Activated T-helper 17 cell treated with anti-CD3 and anti-CD28 coated beads, Interleukin-2, amount 50 U/mL, for 72 hours (primary cell): ENCODE data around the gene KRT28. TPM values are rescaled to one million over a fixed set of nuclear protein-coding genes. Genes with fewer than 3 reads are reported as not detected.
"Not testable (repeated sequence)": the region's sequence is repeated elsewhere in the genome, so short reads cannot be mapped to it uniquely, and the experiment has no call there.

Experiments
- ATAC-seq: fragments of 150-1000 bp; cut with Tn5 transposase; replicated peaks from 2 replicates; pipeline ENCODE4 v1.10.0; 2021; ENCODE audit warnings: mild to moderate bottlenecking, moderate library complexity
- H3K27ac Mint-ChIP-seq: one replicate; pipeline ENCODE4 v1.8.0; 2022; ENCODE audit warnings: mixed read lengths
- H3K27me3 Mint-ChIP-seq: one replicate; pipeline ENCODE4 v1.8.0; 2022; ENCODE audit warnings: mixed read lengths
- H3K36me3 Mint-ChIP-seq: one replicate; pipeline ENCODE4 v1.8.0; 2022; ENCODE audit warnings: low read depth, mild to moderate bottlenecking, mixed read lengths
- H3K4me1 Mint-ChIP-seq: one replicate; pipeline ENCODE4 v1.8.0; 2022; ENCODE audit warnings: mixed read lengths
- H3K4me3 Mint-ChIP-seq: one replicate; pipeline ENCODE4 v1.8.0; 2022; ENCODE audit warnings: mild to moderate bottlenecking, mixed read lengths
- H3K9me3 Mint-ChIP-seq: one replicate; pipeline ENCODE4 v1.8.0; 2022; ENCODE audit warnings: mixed read lengths
- total RNA-seq, 2 donors: library from RNA; stranded (reverse); gene quantifications; one replicate each; pipeline ENCODE4 v1.2.3, GENCODE V29; 2022

The KRT28 gene
- total RNA-seq, 2 donors from 2014 or later, result not detected

GRCh38 chr17:40778461-40778860 lies 21.3 kb downstream of the KRT28 start:
- Mint-ChIP-seq H3K27ac (no peak overlapping the region), H3K27me3 (peaks cover 63% of the 10 kb centered on the region), H3K9me3 (no peaks in the 10 kb centered on the region), H3K4me1 (peaks cover 3% of the 10 kb centered on the region), H3K4me3 (no peak overlapping the region), H3K36me3 (no peaks in the 10 kb centered on the region)
- ATAC-seq, result no peak

GRCh38 chr17:40777971-40778370 lies 21.8 kb downstream of the KRT28 start:
- H3K27me3 Mint-ChIP-seq, result peaks cover 59% of the 10 kb centered on the region
- no peaks in the 10 kb centered on the region for H3K9me3 Mint-ChIP-seq
- H3K4me1 Mint-ChIP-seq, result peaks cover 3% of the 10 kb centered on the region
- H3K36me3 Mint-ChIP-seq, result no peaks in the 10 kb centered on the region
- ATAC-seq, result no peak
- no peak overlapping the region for H3K27ac Mint-ChIP-seq
- no peak overlapping the region for H3K4me3 Mint-ChIP-seq

- Mint-ChIP-seq H3K36me3 (no peaks in the 10 kb centered on the region), H3K27ac (no peak overlapping the region), H3K9me3 (no peaks in the 10 kb centered on the region), H3K27me3 (peaks cover 64% of the 10 kb centered on the region), H3K4me3 (no peak overlapping the region), H3K4me1 (peaks cover 3% of the 10 kb centered on the region)
- ATAC-seq, result no peak
These were observed 22.3 kb downstream of the KRT28 start for GRCh38 chr17:40777459-40777858.

GRCh38 chr17:40775945-40776344 lies 23.8 kb downstream of the KRT28 start:
- H3K4me3 Mint-ChIP-seq, result no peak overlapping the region
- peaks cover 3% of the 10 kb centered on the region for H3K4me1 Mint-ChIP-seq
- H3K9me3 Mint-ChIP-seq, result no peaks in the 10 kb centered on the region
- H3K27me3 Mint-ChIP-seq, result peaks cover 68% of the 10 kb centered on the region
- no peak for ATAC-seq
- H3K27ac Mint-ChIP-seq, result no peak overlapping the region
- H3K36me3 Mint-ChIP-seq, result no peaks in the 10 kb centered on the region

GRCh38 chr17:40772101-40772500 lies 27.7 kb downstream of the KRT28 start, which contains the start of gene KRT26:
Gene KRT26, minus strand, starts transcription at chr17:40772201. Its CDS starts 88 bp downstream, at chr17:40772113.
- Mint-ChIP-seq H3K27ac (no peak within 1 kb of the TSS), H3K27me3 (peaks cover 42% of the 10 kb centered on the region), H3K4me3 (no peak within 1 kb of the TSS), H3K4me1 (no peaks in the 10 kb centered on the region), H3K9me3 (no peaks in the 10 kb centered on the region), H3K36me3 (no peaks in the 10 kb centered on the region)
- ATAC-seq, result no peak

- H3K27ac Mint-ChIP-seq, result no peak overlapping the region
- H3K4me3 Mint-ChIP-seq, result no peak overlapping the region
- H3K9me3 Mint-ChIP-seq, result peaks cover 9% of the 10 kb centered on the region
- no peaks in the 10 kb centered on the region for H3K4me1 Mint-ChIP-seq
- H3K36me3 Mint-ChIP-seq, result no peaks in the 10 kb centered on the region
- H3K27me3 Mint-ChIP-seq, result peaks cover 31% of the 10 kb centered on the region
- ATAC-seq, result no peak
These were observed 34.1 kb downstream of the KRT28 start for GRCh38 chr17:40765657-40766056.

GRCh38 chr17:40763752-40764151 lies 36.0 kb downstream of the KRT28 start:
- Mint-ChIP-seq H3K9me3 (peaks cover 16% of the 10 kb centered on the region), H3K36me3 (no peaks in the 10 kb centered on the region), H3K27ac (no peak overlapping the region), H3K4me1 (no peaks in the 10 kb centered on the region), H3K4me3 (no peak overlapping the region), H3K27me3 (peaks cover 44% of the 10 kb centered on the region)
- ATAC-seq, result no peak

- Mint-ChIP-seq H3K27ac (no peak overlapping the region), H3K4me1 (no peaks in the 10 kb centered on the region), H3K4me3 (no peak overlapping the region), H3K36me3 (no peaks in the 10 kb centered on the region), H3K27me3 (peaks cover 49% of the 10 kb centered on the region), H3K9me3 (peaks cover 16% of the 10 kb centered on the region)
- ATAC-seq, result no peak
These were observed 39.4 kb downstream of the KRT28 start for GRCh38 chr17:40760105-40761016.

- H3K9me3 Mint-ChIP-seq, result peaks cover 7% of the 10 kb centered on the region
These were observed 44.5 kb downstream of the KRT28 start, which contains the start of gene KRT25 for GRCh38 chr17:40755231-40755630. Gene KRT25, minus strand, starts transcription at chr17:40755331. Its CDS starts 60 bp downstream, at chr17:40755271.

GRCh38 chr17:40753804-40754203 lies 46.0 kb downstream of the KRT28 start:
- no peak for ATAC-seq
- Mint-ChIP-seq H3K4me1 (no peaks in the 10 kb centered on the region), H3K27ac (no peak overlapping the region), H3K36me3 (no peaks in the 10 kb centered on the region), H3K9me3 (no peaks in the 10 kb centered on the region), H3K4me3 (no peak overlapping the region), H3K27me3 (peaks cover 30% of the 10 kb centered on the region)

More at GRCh38 chr17:40755231-40755630, 44.5 kb downstream of the KRT28 start, which contains the start of gene KRT25:
- peaks cover 32% of the 10 kb centered on the region for H3K27me3 Mint-ChIP-seq
- no peak within 1 kb of the TSS for H3K4me3 Mint-ChIP-seq
- no peaks in the 10 kb centered on the region for H3K36me3 Mint-ChIP-seq
- no peaks in the 10 kb centered on the region for H3K4me1 Mint-ChIP-seq
- no peak for ATAC-seq
- no peak within 1 kb of the TSS for H3K27ac Mint-ChIP-seq

- Mint-ChIP-seq H3K36me3 (no peaks in the 10 kb centered on the region), H3K27me3 (peaks cover 27% of the 10 kb centered on the region), H3K4me3 (no peak overlapping the region), H3K4me1 (no peaks in the 10 kb centered on the region), H3K9me3 (no peaks in the 10 kb centered on the region), H3K27ac (no peak overlapping the region)
- no peak for ATAC-seq
These were observed 48.7 kb downstream of the KRT28 start for GRCh38 chr17:40751065-40751464.

GRCh38 chr17:40750391-40750790 lies 49.4 kb downstream of the KRT28 start:
- ATAC-seq, result no peak
- no peaks in the 10 kb centered on the region for H3K9me3 Mint-ChIP-seq
- H3K27me3 Mint-ChIP-seq, result peaks cover 31% of the 10 kb centered on the region
- no peak overlapping the region for H3K4me3 Mint-ChIP-seq
- no peaks in the 10 kb centered on the region for H3K36me3 Mint-ChIP-seq
- H3K27ac Mint-ChIP-seq, result no peak overlapping the region
- H3K4me1 Mint-ChIP-seq, result no peaks in the 10 kb centered on the region

- not testable (repeated sequence) for H3K27ac Mint-ChIP-seq, ATAC-seq, H3K4me3 Mint-ChIP-seq, H3K4me1 Mint-ChIP-seq, H3K36me3 Mint-ChIP-seq, H3K9me3 Mint-ChIP-seq
- peaks cover 38% of the 10 kb centered on the region for H3K27me3 Mint-ChIP-seq
These were observed 51.1 kb downstream of the KRT28 start for GRCh38 chr17:40748666-40749065.
